Spleen (tissue), 11 donors: ENCODE results near the gene SLC38A5. TPM values are rescaled to one million over a fixed set of nuclear protein-coding genes. Genes with fewer than 3 reads are reported as not detected.

ENCODE experiments used
- DNase-seq: peaks from one replicate; pipeline ENCODE4 v3.0.0-alpha.2; 2020
- H3K27ac ChIP-seq, 8 donors: fragments of 200-600 bp; sonication (generic) in 7 of 8; 1 replicate in 4 of 8; 2 replicates in 4 of 8; pipeline versions ENCODE4 v1.5.0 to v1.8.0; 2016 to 2021; ENCODE audit warnings: inconsistent platforms in 4 of 8, mild to moderate bottlenecking in 4 of 8, moderate library complexity in 1 of 8
- H3K27me3 ChIP-seq, 7 donors: fragments of 200-600 bp; sonication (generic) in 6 of 7; replicated peaks in 1 of 7; 1 replicate in 4 of 7; 2 replicates in 3 of 7; pipeline versions ENCODE4 v1.5.0 to v1.8.0; 2016 to 2021; ENCODE audit warnings: inconsistent platforms in 3 of 7, mild to moderate bottlenecking in 1 of 7
- H3K36me3 ChIP-seq, 6 donors: fragments of 200-600 bp; sonication (generic) in 5 of 6; 1 replicate in 4 of 6; 2 replicates in 2 of 6; pipeline versions ENCODE4 v1.5.0 to v1.8.0; 2016 to 2021; ENCODE audit warnings: inconsistent platforms in 2 of 6
- H3K4me1 ChIP-seq, 6 donors: fragments of 200-600 bp; sonication (generic) in 5 of 6; 1 replicate in 3 of 6; 2 replicates in 3 of 6; pipeline versions ENCODE4 v1.5.0 to v1.8.0; 2016 to 2021; ENCODE audit warnings: inconsistent platforms in 3 of 6
- H3K4me3 ChIP-seq, 8 donors: fragments of 200-600 bp; sonication (generic) in 7 of 8; 1 replicate in 4 of 8; 2 replicates in 4 of 8; pipeline versions ENCODE4 v1.5.0 to v1.8.0; 2016 to 2021; ENCODE audit warnings: inconsistent platforms in 4 of 8, mild to moderate bottlenecking in 4 of 8, moderate library complexity in 2 of 8
- H3K9me3 ChIP-seq, 8 donors: fragments of 200-600 bp; sonication (generic) in 7 of 8; 1 replicate in 4 of 8; 2 replicates in 4 of 8; pipeline versions ENCODE4 v1.5.0 to v1.8.0; 2016 to 2021; ENCODE audit warnings: inconsistent platforms in 4 of 8
- POLR2A ChIP-seq, 3 donors: fragments of 450-650 bp; IDR thresholded peaks; one replicate each; pipeline ENCODE4 v1.5.1; 2017; ENCODE audit warnings: antibody characterized with exemption in 3 of 3, mild to moderate bottlenecking in 1 of 3
- POLR2AphosphoS5 ChIP-seq, 3 donors: sonication (generic); formaldehyde crosslinking; IDR thresholded peaks; one replicate each; pipeline ENCODE4 v1.5.1; 2017; ENCODE audit warnings: antibody characterized with exemption in 3 of 3
- WGBS, 5 donors: extraction: QIAGEN DNeasy Blood & Tissue Kit in 3 of 5; methylation state at CpG; one replicate each; pipeline versions ENCODE4 v1.1.5 to v1.1.7; 2013 to 2018; 5-methylcytosine and 5-hydroxymethylcytosine counted together
- intact Hi-C: fragments of 100-400 bp; cut with DNase I; formaldehyde crosslinking; loops from one replicate; pipeline ENCODE4 v1.15.0; 2023; ENCODE audit warnings: low total_unique reads
- polyA plus RNA-seq, 3 donors: library from polyadenylated mRNA; stranded (reverse); fragments of 200-250 nt; gene quantifications; one replicate each; pipeline ENCODE4 v1.2.1, GENCODE V29; 2013
- total RNA-seq, 7 donors: library from RNA; depleted of rRNA in 3 of 7; stranded (reverse); fragments of >200 nt in 3 of 7; fragmentation: NEBNext Ultra II Directional in 4 of 7; extraction: Animal tissue kit (Norgen Biotek cat#: 25700) in 4 of 7; gene quantifications; one replicate each; pipeline versions ENCODE4 v1.1.0 to v1.2.1, GENCODE V29; 2016 to 2021
- TF ChIP-seq, protein P1 (sequence below), 11 experiments: fragments of 200-600 bp in 7 of 11; fragments of 450-650 bp in 4 of 11; sonication (generic) in 4 of 11; IDR thresholded peaks in 8 of 11; conservative IDR thresholded peaks in 3 of 11; 1 replicate in 7 of 11; 2 replicates in 4 of 11; pipeline versions ENCODE4 v1.4.0 to v1.8.0; 2016 to 2021; ENCODE audit warnings: antibody characterized with exemption in 11 of 11, inconsistent platforms in 4 of 11, mild to moderate bottlenecking in 1 of 11
- donor health status: healthy with polysubstance abuse.
- donor health status: DM: no; HTN: no; CAD: no; lungs with moderate emphysema.
- donor health status: DM: no; HTN: no; CAD: no.
- donor health status: Bipolar disorder and iron deficiency.
- donor health status: healthy.
- donor health status: DM: no; HTN: no; CAD: no.
- donor health status: DM: yes; HTN: yes; CAD: no.

SLC38A5 gene
- total and polyA plus RNA-seq, 10 donors: 11.3 to 57.4 (median 22.3) TPM

- 62 to 85% (median 74%) methylated on average over 5 to 6 of the region's 6 CpGs for WGBS, 5 donors
- Histone ChIP-seq H3K4me3 (no peak overlapping the region), H3K36me3 (no peaks in the 10 kb centered on the region), H3K4me1 (no peaks in the 10 kb centered on the region), H3K27me3 (no peaks in the 10 kb centered on the region), H3K27ac (no peak overlapping the region), H3K9me3 (no peaks in the 10 kb centered on the region)
- intact Hi-C loops: no loop called here
- peak; percentile 13 for DNase-seq
- no peak for TF ChIP-seq POLR2AphosphoS5 (IDR thresholded peaks at IDR 0.05)
- no peak for TF ChIP-seq POLR2A (IDR thresholded peaks at IDR 0.05)
Observed at GRCh38 chrX:48498374-48498809, 28.3 kb upstream of the SLC38A5 start.

- no peak for DNase-seq
- intact Hi-C loops: no loop called here
- Histone ChIP-seq H3K4me3 (no peak overlapping the region), H3K4me1 (no peaks in the 10 kb centered on the region), H3K36me3 (no peaks in the 10 kb centered on the region), H3K9me3 (no peaks in the 10 kb centered on the region), H3K27me3 (no peaks in the 10 kb centered on the region), H3K27ac (no peak overlapping the region)
- TF ChIP-seq POLR2AphosphoS5 (IDR thresholded peaks at IDR 0.05) (no peak), POLR2A (IDR thresholded peaks at IDR 0.05) (no peak)
- TF ChIP-seq, protein P1, sequence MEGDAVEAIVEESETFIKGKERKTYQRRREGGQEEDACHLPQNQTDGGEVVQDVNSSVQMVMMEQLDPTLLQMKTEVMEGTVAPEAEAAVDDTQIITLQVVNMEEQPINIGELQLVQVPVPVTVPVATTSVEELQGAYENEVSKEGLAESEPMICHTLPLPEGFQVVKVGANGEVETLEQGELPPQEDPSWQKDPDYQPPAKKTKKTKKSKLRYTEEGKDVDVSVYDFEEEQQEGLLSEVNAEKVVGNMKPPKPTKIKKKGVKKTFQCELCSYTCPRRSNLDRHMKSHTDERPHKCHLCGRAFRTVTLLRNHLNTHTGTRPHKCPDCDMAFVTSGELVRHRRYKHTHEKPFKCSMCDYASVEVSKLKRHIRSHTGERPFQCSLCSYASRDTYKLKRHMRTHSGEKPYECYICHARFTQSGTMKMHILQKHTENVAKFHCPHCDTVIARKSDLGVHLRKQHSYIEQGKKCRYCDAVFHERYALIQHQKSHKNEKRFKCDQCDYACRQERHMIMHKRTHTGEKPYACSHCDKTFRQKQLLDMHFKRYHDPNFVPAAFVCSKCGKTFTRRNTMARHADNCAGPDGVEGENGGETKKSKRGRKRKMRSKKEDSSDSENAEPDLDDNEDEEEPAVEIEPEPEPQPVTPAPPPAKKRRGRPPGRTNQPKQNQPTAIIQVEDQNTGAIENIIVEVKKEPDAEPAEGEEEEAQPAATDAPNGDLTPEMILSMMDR (IDR thresholded peaks at IDR 0.05 in 8 of 11, conservative IDR thresholded peaks at IDR 0.05 in 3 of 11): no peak
- 55 to 92% (median 80%) methylated on average over 3 to 5 of the region's 5 CpGs for WGBS, 5 donors
Observed at GRCh38 chrX:48497871-48498270, 27.8 kb upstream of the SLC38A5 start.

DNA sequence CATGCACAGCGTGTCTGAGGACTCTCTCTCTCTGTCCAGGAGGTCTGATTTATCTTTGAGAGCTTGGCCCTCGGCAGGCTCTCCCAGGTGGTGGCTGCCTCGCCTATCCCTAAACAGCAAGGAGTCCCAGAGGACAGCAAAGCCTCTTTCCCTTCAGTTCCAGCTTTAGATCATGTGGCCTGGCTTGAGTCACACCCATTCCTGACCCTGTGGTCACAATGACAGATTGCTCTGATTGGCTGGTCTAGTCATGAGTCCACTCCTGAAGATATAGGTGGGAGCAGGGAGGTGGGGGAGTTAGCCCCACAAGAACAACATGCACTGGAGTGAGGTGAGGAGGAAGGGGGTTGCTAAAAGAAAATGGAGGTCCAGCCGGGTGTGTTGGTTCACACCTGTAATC lies 26.6 kb upstream of the SLC38A5 start:
- TF ChIP-seq, protein P1 (IDR thresholded peaks at IDR 0.05 in 8 of 11, conservative IDR thresholded peaks at IDR 0.05 in 3 of 11): no peak
- no peak for TF ChIP-seq POLR2AphosphoS5 (IDR thresholded peaks at IDR 0.05)
- TF ChIP-seq POLR2A (IDR thresholded peaks at IDR 0.05): no peak
- H3K27me3 ChIP-seq: no peaks in the 10 kb centered on the region
- no peaks in the 10 kb centered on the region for H3K36me3 ChIP-seq
- 76 to 92% (median 83%) methylated on average over 4 of the region's 4 CpGs for WGBS, 5 donors
- H3K4me3 ChIP-seq: no peak overlapping the region
- no peaks in the 10 kb centered on the region for H3K9me3 ChIP-seq
- H3K4me1 ChIP-seq: no peaks in the 10 kb centered on the region
- intact Hi-C loops: no loop called here
- DNase-seq: peak; percentile 23
- H3K27ac ChIP-seq: no peak overlapping the region

- no peak for TF ChIP-seq POLR2AphosphoS5 (IDR thresholded peaks at IDR 0.05)
- TF ChIP-seq, protein P1 (IDR thresholded peaks at IDR 0.05 in 8 of 11, conservative IDR thresholded peaks at IDR 0.05 in 3 of 11): peak in 1 of 11 experiments; percentile 6
- Histone ChIP-seq H3K4me1 (no peaks in the 10 kb centered on the region), H3K9me3 (no peaks in the 10 kb centered on the region), H3K36me3 (no peaks in the 10 kb centered on the region), H3K27me3 (no peaks in the 10 kb centered on the region), H3K4me3 (no peak overlapping the region), H3K27ac (no peak overlapping the region)
- intact Hi-C loops: no loop called here
- peak; percentile 47 for DNase-seq
- WGBS, 5 donors: 41 to 66% (median 44%) methylated on average over 4 to 10 of the region's 10 CpGs
Observed at GRCh38 chrX:48493890-48494364, 23.9 kb upstream of the SLC38A5 start.
